Activated CD8-positive, alpha-beta memory T cell treated with anti-CD3 and anti-CD28 coated beads, Interleukin-2, amount 50 U/mL, for 1 hour (primary cell): ENCODE results near the gene NAA60.
"Not testable (repeated sequence)": the region's sequence is repeated elsewhere in the genome, so short reads cannot be mapped to it uniquely, and the experiment has no call there.

Experiments used
- DNase-seq: peaks from one replicate; pipeline ENCODE4 v3.0.0-alpha.2; 2020; ENCODE audit errors: extremely low read depth

Gene NAA60

GRCh38 chr16:3461151-3461550 lies 17.7 kb downstream of the NAA60 start:
- no peak for DNase-seq

GRCh38 chr16:3465301-3465700 lies 21.8 kb downstream of the NAA60 start:
- no peak for DNase-seq

- DNase-seq = no peak
Observed at GRCh38 chr16:3465911-3466584, 22.6 kb downstream of the NAA60 start.

GRCh38 chr16:3467182-3467581 lies 23.7 kb downstream of the NAA60 start:
- DNase-seq = no peak

GRCh38 chr16:3467921-3468320 lies 24.4 kb downstream of the NAA60 start:
- no peak for DNase-seq

- no peak for DNase-seq
Observed at GRCh38 chr16:3468501-3468900, 25.0 kb downstream of the NAA60 start.

- no peak for DNase-seq
Observed at GRCh38 chr16:3469736-3470135, 26.3 kb downstream of the NAA60 start.

- no peak for DNase-seq
Observed at GRCh38 chr16:3470723-3471122, 27.2 kb downstream of the NAA60 start.

GRCh38 chr16:3471518-3472176 lies 28.2 kb downstream of the NAA60 start:
- DNase-seq = no peak

GRCh38 chr16:3472878-3473595 lies 29.6 kb downstream of the NAA60 start:
- no peak for DNase-seq

- not testable (repeated sequence) for DNase-seq
Observed at GRCh38 chr16:3473596-3473943, 30.1 kb downstream of the NAA60 start.

- no peak for DNase-seq
Observed at GRCh38 chr16:3474136-3474779, 30.8 kb downstream of the NAA60 start.

GRCh38 chr16:3474870-3475269 lies 31.4 kb downstream of the NAA60 start:
- not testable (repeated sequence) for DNase-seq

- DNase-seq = no peak
Observed at GRCh38 chr16:3475604-3476375, 32.3 kb downstream of the NAA60 start.

- DNase-seq = no peak
Observed at GRCh38 chr16:3476409-3476808, 32.9 kb downstream of the NAA60 start.

GRCh38 chr16:3478242-3478925 lies 34.9 kb downstream of the NAA60 start:
- no peak for DNase-seq

GRCh38 chr16:3479654-3480216 lies 36.3 kb downstream of the NAA60 start:
- DNase-seq = no peak

- DNase-seq = no peak
Observed at GRCh38 chr16:3480901-3481695, 37.6 kb downstream of the NAA60 start.

- no peak for DNase-seq
Observed at GRCh38 chr16:3481696-3482658, 38.5 kb downstream of the NAA60 start.
